HG02623 (cell line): Measurements from ENCODE around the gene CHST3.
A peak's percentile ranks its signal among the peaks of the same experiment; 100 is the strongest.
"Not testable (repeated sequence)": the region's sequence is repeated elsewhere in the genome, so short reads cannot be mapped to it uniquely, and the experiment has no call there.

Source experiments
- ATAC-seq: cut with Tn5 transposase; IDR thresholded peaks from one replicate; pipeline ENCODE4 v1.9.1; 2021; ENCODE audit warnings: moderate library complexity; ENCODE audit not compliant: unreplicated experiment

Gene CHST3

DNA sequence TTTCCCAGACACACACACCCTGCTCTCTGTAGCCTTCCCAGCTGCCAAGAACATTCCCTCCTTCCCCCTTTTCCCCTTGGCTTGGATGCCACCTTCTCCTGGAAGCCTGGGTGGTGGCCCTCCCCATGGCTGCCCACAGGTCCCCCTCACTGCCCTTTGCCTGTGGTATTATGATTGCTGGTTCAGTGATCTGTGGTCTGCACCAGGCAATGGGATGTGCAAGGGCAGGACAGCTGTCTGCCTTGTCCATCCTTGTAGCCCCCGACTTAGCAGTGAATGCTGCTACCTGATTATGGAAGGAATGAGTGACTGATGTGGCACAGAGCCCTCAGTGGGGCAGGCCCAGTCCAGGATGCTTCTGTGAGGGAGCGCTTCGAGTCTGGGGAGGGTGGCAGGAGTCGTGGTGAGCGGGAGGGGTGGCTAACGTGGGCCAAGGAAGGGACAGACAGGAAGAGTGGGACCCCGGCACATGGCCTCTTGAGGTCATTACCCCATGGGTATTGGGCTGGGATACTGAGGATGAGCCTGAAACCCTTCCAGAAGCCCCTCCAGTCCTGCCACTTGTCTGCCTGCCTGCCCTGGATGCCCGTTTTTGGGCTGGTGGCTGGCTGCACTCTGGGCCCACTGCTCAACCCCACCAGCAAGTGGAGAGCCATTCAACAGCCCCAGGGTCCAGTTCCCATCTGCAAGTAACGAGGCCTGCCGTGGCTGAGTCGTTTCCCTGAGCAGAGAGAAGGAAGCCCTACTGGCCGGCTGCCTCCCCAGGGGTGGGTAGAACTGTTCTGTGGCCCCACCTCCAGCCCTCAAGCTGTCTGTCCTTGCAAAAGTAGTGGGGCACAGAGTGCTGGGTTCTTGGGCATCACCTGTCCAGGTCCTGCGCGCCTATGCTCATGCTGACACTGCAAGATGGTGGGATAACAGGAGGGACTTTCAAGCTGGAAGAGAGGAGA lies 8.8 kb downstream of the CHST3 start:
- no peak for ATAC-seq

DNA sequence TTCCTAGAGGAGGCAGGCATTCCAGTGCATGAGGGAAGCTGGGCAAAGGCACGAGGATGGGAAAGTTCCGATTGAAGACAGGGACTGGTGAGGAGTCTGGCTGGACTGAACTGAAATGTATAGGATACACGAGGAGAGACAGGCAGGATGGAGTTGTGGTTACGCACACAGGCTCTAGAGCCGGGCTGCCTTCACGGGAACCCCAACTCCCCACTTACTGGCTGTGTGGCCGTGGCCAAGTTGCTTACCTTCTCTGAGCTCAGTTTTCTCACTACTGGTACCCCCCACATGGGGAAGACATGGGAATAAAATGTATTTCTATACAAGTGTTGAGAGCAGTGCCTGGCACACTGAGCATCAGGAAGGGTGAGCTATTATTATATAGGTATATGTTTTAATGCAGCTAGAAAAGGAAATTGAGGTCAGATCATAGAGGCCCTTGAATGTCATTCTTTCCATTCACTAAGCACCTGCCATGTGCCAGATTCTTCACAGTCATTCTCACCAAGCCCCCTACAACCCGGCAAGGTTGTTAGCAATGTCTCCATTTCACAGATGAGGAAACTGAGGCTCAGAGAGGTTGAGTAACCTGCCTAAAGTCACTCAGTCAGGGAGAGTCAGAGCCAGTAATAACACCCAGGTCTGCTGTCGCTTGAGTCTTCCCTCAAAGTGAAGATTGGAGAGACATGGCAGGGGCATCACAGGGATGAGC lies 9.7 kb downstream of the CHST3 start:
- ATAC-seq, result no peak

DNA sequence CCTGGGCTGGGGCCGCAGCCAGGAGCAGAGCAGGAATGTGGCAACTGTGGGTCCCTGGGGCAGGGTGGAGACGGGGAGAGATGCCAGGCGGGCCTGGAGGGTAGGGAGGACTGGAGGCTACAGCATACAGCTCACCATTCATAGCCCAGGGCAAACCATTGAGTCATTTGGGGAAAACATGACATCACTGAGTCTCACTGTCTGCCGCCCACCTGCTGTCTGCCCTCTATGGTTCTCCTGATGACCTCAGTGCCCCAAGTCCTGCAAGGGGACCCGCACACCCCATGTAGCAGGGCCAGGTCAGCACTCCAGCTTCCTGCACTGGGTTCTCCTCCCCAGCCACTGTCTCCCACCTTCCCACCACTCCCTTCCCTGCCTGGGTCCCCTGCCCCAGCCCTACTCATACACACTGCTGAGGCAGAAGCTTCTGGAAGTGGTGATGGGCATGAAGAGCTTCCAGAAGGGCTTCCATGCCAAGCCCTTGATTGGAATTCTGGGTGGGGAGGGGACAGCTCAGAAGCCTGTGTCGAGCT lies 10.4 kb downstream of the CHST3 start:
- peak; percentile 48 for ATAC-seq

DNA sequence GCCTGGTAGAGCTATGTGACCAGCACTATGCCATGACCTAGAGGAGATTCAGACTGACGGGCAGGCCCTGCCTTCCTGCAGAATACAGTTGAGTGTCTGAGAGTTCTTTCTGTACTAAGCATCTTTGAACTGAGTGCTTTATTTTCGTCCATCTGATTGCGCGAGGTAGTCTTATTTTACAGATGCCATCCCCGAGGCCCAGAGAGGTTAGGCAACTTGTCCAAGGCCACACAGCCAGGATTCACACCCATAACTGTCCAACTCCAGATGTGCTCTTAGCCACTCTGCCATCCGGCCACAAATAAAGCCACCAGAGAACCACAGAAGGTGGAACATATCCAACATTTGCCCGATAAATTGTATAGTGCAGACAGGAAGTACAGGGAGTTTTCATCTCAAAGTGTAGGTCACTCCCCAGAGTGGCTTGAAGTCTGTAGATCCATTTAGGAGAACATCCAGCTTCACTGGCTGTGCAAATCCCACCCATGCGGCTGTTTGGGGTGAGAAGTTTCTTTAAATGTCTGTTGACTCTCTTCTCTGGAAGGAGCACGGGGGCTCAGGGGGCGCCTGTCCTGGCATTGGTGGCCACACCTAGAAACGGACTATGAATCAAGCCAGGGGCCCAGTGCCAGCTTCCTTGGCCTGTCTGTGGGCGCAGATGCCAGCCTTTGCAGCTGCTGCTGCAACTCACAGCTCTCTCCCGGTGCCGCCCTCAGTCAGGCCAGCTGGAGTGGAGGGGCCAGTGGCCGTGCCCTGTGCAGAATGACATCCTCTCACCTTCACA lies 11.1 kb downstream of the CHST3 start:
- ATAC-seq, result no peak

DNA sequence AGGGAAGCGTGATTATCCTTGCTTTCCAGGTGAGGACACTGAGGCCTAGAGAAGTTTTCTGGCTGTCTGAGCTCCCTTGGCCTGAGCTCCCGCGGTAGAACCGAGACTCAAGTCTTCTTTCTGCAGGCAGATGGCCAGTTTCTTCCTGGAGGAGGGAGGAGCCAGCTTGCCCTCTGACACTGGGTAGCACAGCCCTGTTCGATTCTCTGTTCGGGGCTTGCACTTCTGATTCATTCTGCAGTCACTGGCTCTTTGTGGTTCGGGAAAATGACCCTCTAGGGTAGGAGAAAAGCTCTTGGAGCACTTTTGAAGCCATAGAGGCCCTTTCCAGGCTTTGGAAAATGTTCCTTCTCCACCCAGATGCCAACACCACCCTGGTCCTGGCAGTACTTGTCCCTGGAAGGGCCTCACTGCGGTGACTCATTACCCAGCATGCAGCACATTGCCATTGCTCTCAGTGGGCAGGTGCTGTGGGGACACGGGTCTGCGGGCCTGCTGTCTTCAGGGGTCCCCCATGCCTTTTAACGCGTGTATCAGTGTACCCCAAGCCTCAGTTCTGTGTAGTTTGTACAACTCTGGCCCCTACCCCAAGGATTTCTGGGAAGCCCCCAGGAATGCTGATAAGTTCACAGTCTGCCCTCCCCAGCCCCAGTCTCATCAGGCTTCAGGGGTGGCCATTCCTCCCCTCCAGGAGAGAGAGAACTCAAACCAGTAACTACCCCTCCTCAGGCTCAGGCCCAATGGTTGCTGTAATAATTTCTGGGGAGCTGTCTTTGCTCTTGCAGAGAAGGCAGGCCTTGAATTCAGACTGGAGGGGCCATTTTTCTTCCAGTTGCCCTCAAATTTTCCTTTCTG lies 11.9 kb downstream of the CHST3 start:
- no peak for ATAC-seq

DNA sequence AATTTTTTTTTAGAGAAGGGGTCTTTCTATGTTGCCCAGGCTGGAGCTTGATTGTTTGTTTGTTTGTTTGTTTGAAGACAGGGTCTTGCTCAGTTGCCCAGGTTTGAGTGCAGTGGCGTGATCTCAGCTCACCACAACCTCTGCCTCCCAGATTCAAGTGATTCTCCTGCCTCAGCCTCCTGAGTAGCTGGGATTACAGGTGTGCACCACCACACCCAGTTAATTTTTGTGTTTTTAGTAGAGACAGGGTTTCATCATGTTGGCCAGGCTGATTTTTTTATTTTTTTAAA lies 13.4 kb downstream of the CHST3 start:
- not testable (repeated sequence) for ATAC-seq

DNA sequence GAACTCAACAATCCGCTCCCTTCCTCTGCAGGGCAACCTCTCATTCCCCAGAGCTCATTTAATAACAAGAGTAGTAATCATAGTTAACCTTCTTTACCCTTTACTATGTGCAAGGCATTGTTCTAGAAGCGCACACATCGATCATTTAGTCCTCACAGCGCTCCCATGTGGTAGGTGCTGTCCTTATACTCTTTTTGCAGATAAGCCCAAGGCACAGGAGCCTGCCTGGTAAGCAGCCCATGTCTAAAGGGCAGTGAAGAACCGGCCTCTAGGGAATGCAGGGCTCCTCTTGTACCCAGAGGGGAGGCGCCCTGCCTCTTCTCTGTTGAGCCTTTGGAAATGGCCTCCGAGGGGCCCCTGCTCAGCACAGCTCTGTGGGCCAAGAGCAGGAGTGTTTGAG lies 14.3 kb downstream of the CHST3 start:
- no peak for ATAC-seq

DNA sequence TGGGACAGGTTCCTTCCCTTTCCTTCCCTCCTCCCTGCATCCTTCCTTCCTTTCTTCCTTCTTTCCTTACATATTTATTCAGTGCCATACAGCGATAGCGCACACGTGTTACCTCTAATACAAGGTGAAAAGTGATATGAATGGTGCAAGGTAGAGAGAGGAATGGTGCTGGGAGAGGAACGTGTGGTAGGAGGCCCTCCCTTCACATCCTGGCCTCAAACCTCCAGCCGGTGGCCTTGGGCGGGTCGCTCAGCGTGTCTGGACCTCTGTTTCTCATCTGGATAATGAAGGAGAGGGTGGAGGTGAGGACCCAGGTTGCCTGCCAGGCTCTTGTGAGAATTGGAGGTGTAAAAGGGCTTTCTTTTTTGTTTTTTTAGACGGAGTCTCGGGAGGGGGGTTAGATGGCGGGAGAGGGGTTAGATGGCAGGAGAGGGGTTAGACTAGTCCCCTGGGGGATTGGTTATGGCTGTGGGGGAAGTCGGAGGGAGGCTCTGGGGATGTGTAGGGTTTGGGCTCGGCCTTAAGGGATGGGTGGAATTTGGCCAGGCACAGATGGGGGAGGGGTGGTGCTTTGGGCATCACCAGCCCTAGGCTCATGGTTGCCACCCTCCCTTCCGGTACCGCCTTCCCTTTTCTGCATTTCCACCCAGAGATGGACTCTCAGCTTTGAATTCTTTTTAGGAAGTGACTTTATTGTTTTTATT lies 14.9 kb downstream of the CHST3 start:
- ATAC-seq, result no peak

DNA sequence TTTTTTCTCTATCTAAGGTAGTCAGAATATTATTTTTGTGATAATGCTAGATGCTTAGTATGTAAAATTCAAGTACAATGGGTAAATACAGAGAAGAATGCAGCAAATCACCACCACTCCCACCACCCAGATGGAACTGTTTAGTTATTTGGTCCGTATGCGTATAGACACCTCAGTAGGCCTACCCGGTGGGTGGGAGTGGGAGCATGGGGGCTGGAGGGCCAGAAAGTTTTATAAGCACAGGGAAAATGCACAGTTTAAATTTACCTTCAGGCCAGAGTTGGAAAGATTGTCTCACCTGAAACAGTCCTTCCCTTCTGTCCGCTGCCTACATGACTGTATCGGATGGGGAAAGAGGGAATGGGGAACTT lies 15.5 kb downstream of the CHST3 start:
- ATAC-seq, result no peak

DNA sequence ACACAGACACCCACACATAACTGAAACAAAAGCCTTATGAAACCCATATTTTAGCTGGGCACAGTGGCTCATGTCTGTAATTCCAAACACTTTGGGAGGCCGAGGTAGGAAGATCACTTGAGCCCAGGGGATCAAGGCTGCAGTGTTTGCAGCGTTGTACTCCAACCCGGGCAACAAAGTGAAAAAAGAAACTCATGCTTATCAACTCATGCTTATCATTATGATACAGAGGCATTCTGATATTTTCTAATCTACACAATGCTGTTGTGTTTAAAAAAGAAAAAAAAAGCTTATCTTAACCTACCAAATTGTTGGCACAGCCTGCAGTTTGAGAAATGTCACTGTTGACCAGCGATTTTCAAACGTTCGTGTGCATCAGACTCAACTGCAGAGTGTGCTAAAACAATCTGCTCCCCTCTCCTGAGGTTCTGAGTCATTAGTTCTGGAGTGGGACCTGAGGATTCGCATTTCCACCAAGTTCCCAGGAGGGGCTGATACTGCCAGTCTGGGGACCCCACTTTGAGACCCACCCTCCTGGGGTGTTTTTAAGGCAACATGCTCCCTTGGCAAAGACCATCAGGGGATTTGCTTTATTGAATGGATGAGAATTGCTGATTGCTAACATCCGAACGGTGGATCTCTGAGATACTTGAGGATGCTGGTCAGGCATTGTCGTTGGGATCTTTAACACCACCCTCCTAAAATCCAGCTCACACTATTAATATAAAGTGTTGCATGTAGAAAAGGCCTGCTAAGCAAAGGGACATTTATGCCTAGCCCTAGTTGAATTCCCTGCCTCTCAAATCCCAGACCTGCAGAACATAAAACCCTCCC lies 16.2 kb downstream of the CHST3 start:
- no peak for ATAC-seq

DNA sequence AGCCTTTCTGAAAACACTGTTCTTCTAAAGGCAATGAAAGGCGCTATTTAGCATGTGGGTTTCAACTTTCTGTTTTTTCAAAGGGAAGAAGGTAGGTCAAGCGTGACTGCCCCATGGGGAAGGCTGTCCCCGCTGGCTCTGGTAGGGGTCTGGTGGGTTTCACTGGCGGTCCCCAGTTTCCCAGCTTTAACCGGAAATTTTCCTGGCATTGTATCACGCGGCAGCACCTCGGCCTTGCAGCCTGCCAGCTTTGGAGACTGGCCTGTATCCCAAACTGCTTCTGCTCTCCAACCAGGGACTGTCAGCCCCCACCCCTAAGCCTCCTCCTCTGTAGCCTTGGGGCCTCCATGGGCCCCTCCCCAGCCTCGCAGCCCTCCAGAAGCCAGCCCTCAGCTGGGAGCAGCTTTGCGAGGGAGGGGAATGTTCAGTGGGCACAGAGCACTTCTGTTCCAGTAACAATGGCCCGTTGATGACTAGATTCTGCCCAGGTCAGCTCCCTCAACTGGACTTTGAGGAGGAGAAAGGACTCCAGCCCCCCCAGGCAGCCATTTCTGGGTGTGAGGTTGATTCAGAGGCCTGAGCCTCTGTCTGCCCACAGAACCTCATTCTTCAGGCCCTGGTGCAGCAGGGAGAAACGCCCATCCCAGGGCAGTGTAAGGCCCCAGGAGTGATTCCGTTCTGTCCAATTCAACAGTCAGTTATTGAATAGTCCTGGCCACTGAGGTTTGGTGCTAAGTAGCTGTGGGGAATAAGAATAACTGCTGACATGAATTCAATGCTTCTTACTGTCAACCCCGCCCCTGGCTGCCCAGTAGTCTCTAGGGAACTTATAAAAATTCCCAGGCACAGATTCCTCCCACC lies 17.1 kb downstream of the CHST3 start:
- no peak for ATAC-seq

DNA sequence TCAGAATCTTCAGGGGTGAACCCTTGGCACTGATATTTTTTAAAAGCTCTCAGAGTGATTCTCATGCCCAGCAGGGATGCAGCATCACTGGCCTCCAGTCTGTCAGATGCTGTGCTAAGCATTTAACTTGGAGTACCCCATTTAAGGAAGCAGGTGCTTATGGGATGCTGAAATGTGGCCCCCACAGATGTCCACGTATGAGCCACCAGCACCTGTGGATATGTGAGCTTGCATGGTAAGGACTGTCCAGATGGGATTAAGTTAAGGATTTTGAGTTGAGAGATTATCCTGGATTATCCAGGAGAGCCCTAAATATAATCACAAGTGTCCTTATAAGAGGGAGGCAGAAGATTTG lies 17.7 kb downstream of the CHST3 start:
- no peak for ATAC-seq

DNA sequence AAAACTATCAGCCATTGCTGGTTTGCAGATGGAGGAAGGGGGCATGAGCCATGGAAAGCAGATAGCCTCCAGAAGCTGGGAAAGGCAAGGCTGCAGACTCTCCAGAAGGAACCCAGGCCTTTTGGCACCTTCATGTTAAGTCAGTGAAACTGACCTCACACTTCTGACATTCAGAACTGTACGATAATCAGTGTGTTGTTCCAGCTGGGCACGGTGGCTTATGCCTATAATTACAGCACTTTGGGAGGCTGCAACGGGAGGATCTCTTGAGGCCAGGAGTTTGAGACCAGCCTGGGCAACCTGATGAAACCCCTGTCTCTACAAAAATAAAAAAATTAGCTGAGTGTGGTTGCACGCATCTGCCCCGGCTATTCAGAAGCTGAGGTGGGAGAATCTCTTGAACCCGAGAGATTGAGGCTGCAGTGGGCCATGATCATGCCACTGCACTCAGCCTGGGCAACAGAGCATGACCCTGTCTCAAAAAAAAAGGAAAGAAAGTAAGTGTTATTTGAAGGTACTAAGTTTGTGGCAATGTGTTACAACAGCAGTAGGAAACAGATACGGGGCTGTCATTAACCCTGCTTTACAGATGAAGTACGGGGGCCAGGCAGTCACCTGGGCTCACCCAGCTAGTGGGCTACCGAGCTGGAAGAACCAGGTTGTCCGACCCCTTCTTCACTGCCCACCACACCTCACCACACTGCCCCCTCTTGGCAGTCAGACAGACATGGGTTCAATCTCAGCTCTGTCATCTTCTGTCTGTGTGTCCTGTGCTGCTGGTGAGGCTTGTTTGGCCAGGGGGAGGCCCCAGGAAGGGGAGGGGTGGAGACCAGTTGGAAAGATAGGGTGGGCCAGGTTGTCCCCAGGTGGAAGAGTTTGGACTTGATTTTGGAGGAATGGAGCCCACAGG lies 18.3 kb downstream of the CHST3 start:
- ATAC-seq, result no peak

DNA sequence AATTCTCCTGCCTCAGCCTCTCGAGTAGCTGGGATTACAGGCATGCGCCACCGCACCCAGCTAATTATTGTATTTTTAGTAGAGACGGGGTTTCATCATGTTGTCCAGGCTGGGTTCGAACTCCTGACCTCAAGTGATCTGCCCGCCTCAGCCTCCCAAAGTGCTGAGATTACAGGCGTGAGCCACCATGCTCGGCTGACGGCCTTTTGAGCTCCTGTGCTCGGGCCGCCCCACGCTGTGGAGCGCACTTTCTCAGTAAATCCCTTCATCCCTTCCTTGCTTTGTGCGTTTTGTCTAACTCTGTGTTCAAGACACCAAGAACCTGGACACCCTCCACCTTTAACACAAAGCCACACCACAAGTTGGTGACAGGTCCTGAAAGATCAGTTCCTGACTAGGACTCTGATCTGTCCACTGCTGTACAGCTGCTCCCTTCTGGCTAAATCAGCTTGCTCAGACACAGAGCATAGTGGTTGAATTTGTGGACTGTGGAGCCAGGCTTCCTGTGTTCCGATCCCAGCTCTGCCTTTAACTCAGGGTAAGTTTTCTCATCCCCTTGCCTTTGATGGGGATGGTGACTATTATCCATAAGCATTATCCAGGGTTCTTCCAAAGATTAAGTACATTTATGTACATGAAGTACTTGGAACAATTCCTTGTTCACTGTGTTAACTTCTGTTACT lies 20.1 kb downstream of the CHST3 start:
- ATAC-seq, result no peak

DNA sequence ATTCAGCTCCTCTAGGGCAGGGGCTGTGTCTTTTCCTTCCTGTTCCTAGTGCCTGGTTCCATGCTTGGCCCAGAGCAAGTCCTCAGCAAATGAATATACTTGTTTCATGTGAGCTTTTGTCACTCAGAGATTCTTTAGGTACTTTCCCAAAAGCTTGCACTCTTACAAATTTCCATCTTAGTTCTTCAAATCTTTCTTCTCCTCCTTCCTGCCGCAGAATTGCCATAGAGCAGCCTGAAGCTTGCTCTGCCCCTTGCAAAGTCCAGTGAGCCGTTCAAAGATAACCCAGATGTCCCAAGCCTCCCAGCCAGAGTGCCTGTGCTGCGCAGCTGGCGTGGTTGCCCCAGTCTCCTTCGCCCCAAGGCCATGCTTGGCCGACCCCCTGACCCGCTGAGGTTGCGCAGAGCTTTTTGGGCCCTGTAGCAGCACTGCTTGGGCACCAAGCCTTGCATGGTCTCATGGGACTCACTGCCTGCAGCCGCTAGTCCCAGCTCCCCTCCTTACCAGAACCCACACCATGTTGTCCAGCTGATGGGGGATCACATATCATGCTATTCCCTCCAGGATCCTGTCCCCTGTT lies 20.7 kb downstream of the CHST3 start:
- ATAC-seq, result no peak

DNA sequence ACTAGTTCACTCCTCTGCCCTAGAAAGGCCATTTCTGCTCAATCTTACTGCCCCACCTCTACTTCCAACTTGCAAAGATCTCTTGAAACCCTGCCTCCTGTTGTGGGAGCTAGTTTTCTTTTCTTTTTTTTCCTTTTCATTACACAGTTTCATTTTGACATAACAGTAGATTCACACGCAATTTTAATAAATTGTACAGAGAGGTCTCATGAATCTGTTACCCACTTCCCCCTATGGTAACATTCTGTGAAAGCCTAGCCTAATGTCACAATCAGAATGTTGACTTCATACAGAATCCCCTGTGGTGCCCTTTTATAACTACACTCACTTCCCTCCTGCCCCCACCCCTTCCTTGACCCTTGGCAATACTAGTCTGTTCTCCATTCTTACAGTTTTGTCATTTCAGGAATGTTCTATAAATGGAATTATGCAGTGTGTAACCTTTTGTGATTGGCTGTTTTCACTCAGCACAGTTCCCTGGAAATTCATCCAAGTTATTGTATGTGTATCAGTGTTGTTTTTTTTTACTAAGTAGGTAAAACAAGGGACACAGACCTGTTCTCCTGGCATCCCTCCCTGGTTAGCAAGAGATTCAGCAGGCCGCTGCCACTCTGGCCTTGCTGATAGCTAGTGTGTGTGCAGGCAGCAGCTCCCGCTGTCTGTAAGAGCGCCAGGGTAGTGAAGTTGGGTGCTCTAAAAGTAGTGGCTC lies 21.5 kb downstream of the CHST3 start:
- ATAC-seq, result no peak
